ENCODE results near the gene TAGLN3. TPM values are rescaled to one million over a fixed set of nuclear protein-coding genes. Genes with fewer than 3 reads are reported as not detected.

Gene TAGLN3
- total and polyA plus RNA-seq, 7 donors = 0.21 to 0.66 TPM; not detected in 5

- no peak for TF ChIP-seq CTCF (IDR thresholded peaks at IDR 0.05)
- H3K27ac ChIP-seq = no peak overlapping the region
- peaks cover 0 to 16% (median 0%) of the 10 kb centered on the region in 3 donors for H3K27me3 ChIP-seq (ENCODE audit: insufficient read depth in 3 of 3, low read length in 2 of 3)
- DNase-seq = no peak
- H3K36me3 ChIP-seq (ENCODE audit: insufficient read depth in 1 of 2, low read depth in 1 of 2) = no peaks in the 10 kb centered on the region
- H3K4me1 ChIP-seq = no peaks in the 10 kb centered on the region
- intact Hi-C loops (cut with DNase I) = no loop called here
- H3K9me3 ChIP-seq = no peaks in the 10 kb centered on the region
- WGBS, 3 donors = 41 to 47% (median 45%) methylated on average over 19 of the region's 19 CpGs
- ATAC-seq = no peak
- H3K4me3 ChIP-seq = peak overlapping the region; percentile 55
Observed at GRCh38 chr3:111999484-112000324, 982 bp downstream of the TAGLN3 start.

DNA sequence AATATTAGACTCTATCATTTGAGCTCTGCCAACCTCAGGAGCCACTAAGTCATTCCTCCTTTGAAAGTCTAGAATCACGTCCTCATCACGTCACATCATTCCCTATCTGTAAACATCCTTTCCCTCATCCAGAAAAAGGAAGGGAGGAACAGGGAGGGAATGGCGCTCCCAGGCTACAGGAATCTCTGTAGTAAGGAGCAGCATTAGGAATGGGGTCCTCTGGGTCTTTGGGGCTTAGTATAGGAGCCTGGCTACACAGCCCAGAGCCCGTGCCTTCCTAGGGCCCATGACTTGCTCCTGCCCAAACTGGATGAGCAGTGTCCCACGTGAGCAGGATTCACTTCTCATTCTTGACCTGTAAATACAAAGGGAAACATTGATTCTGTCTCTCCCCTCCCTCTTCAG, 1.6 kb downstream of the TAGLN3 start:
- no peak for ATAC-seq
- WGBS, 3 donors = 91 to 98% (median 93%) methylated on average over 5 of the region's 5 CpGs

DNA sequence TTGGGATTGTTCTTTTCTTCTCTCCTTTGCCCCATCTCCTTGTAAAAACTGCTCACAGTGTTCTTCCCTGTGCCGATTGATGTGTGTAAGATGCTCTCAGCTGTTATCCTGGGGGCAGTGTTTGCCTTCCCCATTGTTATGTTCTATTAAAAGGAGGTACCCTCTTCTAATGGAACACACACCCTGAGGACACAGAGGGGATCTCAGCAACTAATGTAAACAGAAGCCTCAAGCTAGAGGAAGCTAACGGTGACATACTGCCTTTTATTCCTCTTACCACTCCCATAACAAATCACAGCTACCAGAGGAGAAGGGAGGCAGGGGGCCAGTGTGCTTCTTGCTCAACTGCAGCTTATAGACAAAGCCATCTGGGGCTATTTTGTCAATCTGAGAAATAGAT, 2.2 kb downstream of the TAGLN3 start:
- Histone ChIP-seq H3K4me3 (no peak overlapping the region), H3K27ac (no peak overlapping the region), H3K27me3 (ENCODE audit: insufficient read depth in 3 of 3, low read length in 2 of 3) (peaks cover 0 to 16% (median 0%) of the 10 kb centered on the region in 3 donors), H3K9me3 (no peaks in the 10 kb centered on the region), H3K36me3 (ENCODE audit: insufficient read depth in 1 of 2, low read depth in 1 of 2) (no peaks in the 10 kb centered on the region), H3K4me1 (no peaks in the 10 kb centered on the region)
- 77 to 80% (median 78%) methylated on average over 2 of the region's 2 CpGs for WGBS, 3 donors
- TF ChIP-seq CTCF (IDR thresholded peaks at IDR 0.05) = no peak
- DNase-seq = no peak
- no peak for ATAC-seq
- intact Hi-C loops (cut with DNase I) = no loop called here

More for the DNA sequence above, 1.6 kb downstream of the TAGLN3 start:
- no peaks in the 10 kb centered on the region for H3K4me1 ChIP-seq
- no peak for DNase-seq
- no peak overlapping the region for H3K4me3 ChIP-seq
- H3K27ac ChIP-seq = no peak overlapping the region
- H3K27me3 ChIP-seq (ENCODE audit: insufficient read depth in 3 of 3, low read length in 2 of 3) = peaks cover 0 to 16% (median 0%) of the 10 kb centered on the region in 3 donors
- no peaks in the 10 kb centered on the region for H3K36me3 ChIP-seq (ENCODE audit: insufficient read depth in 1 of 2, low read depth in 1 of 2)
- H3K9me3 ChIP-seq = no peaks in the 10 kb centered on the region
- TF ChIP-seq CTCF (IDR thresholded peaks at IDR 0.05) = no peak
- intact Hi-C loops (cut with DNase I) = no loop called here

- no peak for TF ChIP-seq CTCF (IDR thresholded peaks at IDR 0.05)
- no peak for ATAC-seq
- WGBS, 3 donors = 96 to 100% (median 99%) methylated on average over 2 of the region's 2 CpGs
Observed at GRCh38 chr3:112001526-112001925, 2.8 kb downstream of the TAGLN3 start.

More at GRCh38 chr3:112001526-112001925, 2.8 kb downstream of the TAGLN3 start:
- Histone ChIP-seq H3K9me3 (no peaks in the 10 kb centered on the region), H3K36me3 (ENCODE audit: insufficient read depth in 1 of 2, low read depth in 1 of 2) (no peaks in the 10 kb centered on the region), H3K4me3 (no peak overlapping the region), H3K4me1 (no peaks in the 10 kb centered on the region), H3K27ac (no peak overlapping the region), H3K27me3 (ENCODE audit: insufficient read depth in 3 of 3, low read length in 2 of 3) (peaks cover 0 to 16% (median 0%) of the 10 kb centered on the region in 3 donors)
- intact Hi-C loops (cut with DNase I) = no loop called here
- DNase-seq = no peak
